Large intestine (tissue), 3 donors: ENCODE data around the gene HBG2. TPM values are rescaled to one million over a fixed set of nuclear protein-coding genes. Genes with fewer than 3 reads are reported as not detected.

Experiments used
- DNase-seq, 2 donors: peaks; one replicate each; pipeline versions ENCODE4 v3.0.0 to v3.0.0-alpha.2; 2013
- H3K27ac ChIP-seq: one replicate; pipeline ENCODE4 v1.5.1; 2013; ENCODE audit warnings: low read length
- H3K27me3 ChIP-seq: 2 replicates; pipeline ENCODE4 v1.6.1; 2013; ENCODE audit warnings: low read length; ENCODE audit not compliant: control insufficient read depth, insufficient read depth
- H3K36me3 ChIP-seq: 2 replicates; pipeline ENCODE4 v1.6.1; 2013; ENCODE audit warnings: low read length; ENCODE audit not compliant: control insufficient read depth, insufficient read depth
- H3K4me1 ChIP-seq: one replicate; pipeline ENCODE4 v1.6.1; 2013; ENCODE audit warnings: low read length; ENCODE audit not compliant: control insufficient read depth, insufficient read depth
- H3K4me3 ChIP-seq: one replicate; pipeline ENCODE4 v1.5.1; 2013; ENCODE audit warnings: low read length
- H3K9me3 ChIP-seq: one replicate; pipeline ENCODE4 v1.6.1; 2013; ENCODE audit warnings: mild to moderate bottlenecking, low read depth, low read length, moderate library complexity; ENCODE audit not compliant: control insufficient read depth
- WGBS: methylation state at CpG from one replicate; pipeline ENCODE4 v1.1.5; 2013; ENCODE audit warnings: low lambda C conversion rate; ENCODE audit not compliant: insufficient coverage; 5-methylcytosine and 5-hydroxymethylcytosine counted together
- polyA plus RNA-seq: library from polyadenylated mRNA; unstranded; fragments of 120-200 nt; gene quantifications from one replicate; pipeline ENCODE4 v1.2.1, GENCODE V29; 2013

Gene HBG2
- polyA plus RNA-seq, 1 donor = 2,367 TPM

DNA sequence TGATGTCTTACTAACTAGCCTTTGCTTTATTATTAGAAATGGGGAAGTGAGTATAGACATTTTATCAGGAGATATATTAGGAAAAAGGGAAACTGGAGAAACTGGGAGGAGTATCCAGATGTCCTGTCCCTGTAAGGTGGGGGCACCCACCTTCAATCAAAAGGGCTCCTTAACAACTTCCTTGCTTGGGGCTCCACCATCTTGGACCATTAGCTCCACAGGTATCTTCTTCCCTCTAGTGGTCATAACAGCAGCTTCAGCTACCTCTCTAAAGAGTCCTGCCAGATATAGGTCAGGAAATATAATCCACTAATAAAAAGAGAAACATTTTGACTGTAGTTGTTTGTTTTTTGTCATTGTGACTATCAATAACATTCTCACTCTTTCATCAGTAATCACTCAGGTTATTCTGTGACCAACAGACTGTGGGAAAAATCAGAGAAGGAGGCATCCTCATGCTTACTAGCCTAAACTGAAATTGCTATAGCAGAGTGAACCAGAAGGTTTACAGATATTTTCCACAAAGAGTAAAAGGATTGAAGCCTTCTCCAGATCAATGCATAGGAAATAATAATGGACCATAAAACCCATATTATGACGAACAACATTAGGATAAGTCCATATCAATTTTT, 36.7 kb upstream of the HBG2 start:
- H3K4me1 ChIP-seq = no peaks in the 10 kb centered on the region
- H3K27me3 ChIP-seq = no peaks in the 10 kb centered on the region

DNA sequence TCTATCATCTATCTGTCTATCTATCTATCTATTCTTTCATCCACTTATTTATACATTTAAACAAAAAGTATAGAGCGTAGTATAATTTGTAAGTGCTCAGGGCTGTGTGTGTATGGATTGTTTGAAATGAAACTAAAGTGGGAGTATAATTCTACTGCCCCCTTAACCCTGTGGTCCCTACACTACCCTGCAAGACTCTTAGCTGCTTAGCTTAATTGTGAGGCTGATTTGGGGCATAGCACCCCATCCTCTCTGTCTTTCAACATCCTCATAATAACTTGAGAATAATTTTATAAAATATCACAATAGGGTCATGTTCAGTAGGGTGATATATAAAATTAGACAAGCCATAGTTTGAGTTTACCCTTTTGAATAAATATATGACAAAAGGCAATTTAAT, 35.5 kb upstream of the HBG2 start:
- Histone ChIP-seq H3K27me3 (no peaks in the 10 kb centered on the region), H3K9me3 (peaks cover 7% of the 10 kb centered on the region), H3K36me3 (no peaks in the 10 kb centered on the region), H3K4me3 (no peak overlapping the region), H3K27ac (no peak overlapping the region), H3K4me1 (no peaks in the 10 kb centered on the region)
- 100% methylated on average over 1 of the region's 1 CpG for WGBS
- no peak for DNase-seq

More for the DNA sequence above, 36.7 kb upstream of the HBG2 start:
- Histone ChIP-seq H3K4me3 (no peak overlapping the region), H3K27ac (no peak overlapping the region), H3K9me3 (peaks cover 7% of the 10 kb centered on the region), H3K36me3 (no peaks in the 10 kb centered on the region)
- WGBS = 88% methylated on average over 1 of the region's 1 CpG
- no peak for DNase-seq

DNA sequence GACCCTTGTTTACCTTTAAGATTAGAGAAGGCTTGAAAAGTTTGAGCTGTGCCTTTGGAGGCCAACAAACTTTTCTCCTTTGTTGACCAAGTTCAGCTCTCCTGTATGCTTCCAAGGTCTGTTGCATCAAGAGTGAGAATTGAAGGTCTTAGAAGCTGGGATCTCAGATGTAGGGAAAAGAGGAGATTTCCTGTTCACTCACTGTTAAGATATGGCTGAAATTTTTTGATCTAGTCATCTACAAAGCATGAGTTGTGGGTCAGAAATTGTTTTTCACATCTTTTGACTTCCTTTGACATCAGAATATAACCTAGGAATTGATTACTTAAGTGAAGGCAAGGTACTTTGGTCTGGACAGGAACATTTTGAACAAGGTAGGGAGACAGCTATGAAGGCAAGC, 35.1 kb upstream of the HBG2 start:
- no peaks in the 10 kb centered on the region for H3K4me1 ChIP-seq

DNA sequence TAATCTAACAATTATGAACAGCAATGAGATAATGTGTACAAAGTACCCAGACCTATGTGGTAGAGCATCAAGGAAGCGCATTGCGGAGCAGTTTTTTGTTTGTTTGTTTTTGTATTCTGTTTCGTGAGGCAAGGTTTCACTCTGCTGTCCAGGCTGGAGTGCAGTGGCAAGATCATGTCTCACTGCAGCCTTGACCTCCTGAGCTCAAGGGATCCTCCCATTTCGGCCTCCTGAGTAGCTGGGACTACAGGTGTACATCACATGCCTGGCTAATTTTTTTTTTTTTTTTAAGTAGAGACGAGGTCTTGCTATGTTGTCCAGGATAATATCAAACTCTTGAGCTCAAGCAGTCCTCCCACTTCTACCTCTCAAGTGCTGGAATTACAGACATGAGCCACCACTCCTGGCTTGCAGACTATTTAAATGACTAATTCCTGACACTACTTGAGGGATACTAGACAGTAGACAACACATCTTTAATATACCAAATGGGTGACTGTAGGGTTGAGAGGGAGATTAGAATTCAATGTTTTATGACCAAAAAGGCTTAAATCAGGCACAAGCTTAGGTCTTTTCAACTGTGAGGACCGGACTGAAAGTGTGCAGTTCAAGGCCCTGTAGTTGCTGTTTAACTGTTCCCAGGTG, 34.4 kb upstream of the HBG2 start:
- no peaks in the 10 kb centered on the region for H3K27me3 ChIP-seq
- DNase-seq = no peak
- no peak overlapping the region for H3K27ac ChIP-seq
- no peaks in the 10 kb centered on the region for H3K4me1 ChIP-seq
- H3K36me3 ChIP-seq = no peaks in the 10 kb centered on the region
- no peaks in the 10 kb centered on the region for H3K9me3 ChIP-seq
- WGBS = 100% methylated on average over 3 of the region's 6 CpGs
- no peak overlapping the region for H3K4me3 ChIP-seq

More for the DNA sequence above, 35.1 kb upstream of the HBG2 start:
- Histone ChIP-seq H3K4me3 (no peak overlapping the region), H3K9me3 (peaks cover 6% of the 10 kb centered on the region), H3K27me3 (no peaks in the 10 kb centered on the region), H3K36me3 (no peaks in the 10 kb centered on the region), H3K27ac (no peak overlapping the region)
- no peak for DNase-seq

DNA sequence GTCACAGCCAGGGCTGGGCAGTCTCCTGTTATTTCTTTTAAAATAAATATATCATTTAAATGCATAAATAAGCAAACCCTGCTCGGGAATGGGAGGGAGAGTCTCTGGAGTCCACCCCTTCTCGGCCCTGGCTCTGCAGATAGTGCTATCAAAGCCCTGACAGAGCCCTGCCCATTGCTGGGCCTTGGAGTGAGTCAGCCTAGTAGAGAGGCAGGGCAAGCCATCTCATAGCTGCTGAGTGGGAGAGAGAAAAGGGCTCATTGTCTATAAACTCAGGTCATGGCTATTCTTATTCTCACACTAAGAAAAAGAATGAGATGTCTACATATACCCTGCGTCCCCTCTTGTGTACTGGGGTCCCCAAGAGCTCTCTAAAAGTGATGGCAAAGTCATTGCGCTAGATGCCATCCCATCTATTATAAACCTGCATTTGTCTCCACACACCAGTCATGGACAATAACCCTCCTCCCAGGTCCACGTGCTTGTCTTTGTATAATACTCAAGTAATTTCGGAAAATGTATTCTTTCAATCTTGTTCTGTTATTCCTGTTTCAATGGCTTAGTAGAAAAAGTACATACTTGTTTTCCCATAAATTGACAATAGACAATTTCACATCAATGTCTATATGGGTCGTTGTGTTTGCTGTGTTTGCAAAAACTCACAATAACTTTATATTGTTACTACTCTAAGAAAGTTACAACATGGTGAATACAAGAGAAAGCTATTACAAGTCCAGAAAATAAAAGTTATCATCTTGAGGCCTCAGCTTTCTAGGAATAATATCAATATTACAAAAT, 33.7 kb upstream of the HBG2 start:
- no peaks in the 10 kb centered on the region for H3K4me1 ChIP-seq
- no peak overlapping the region for H3K27ac ChIP-seq
- WGBS = 100% methylated on average over 1 of the region's 7 CpGs
- no peaks in the 10 kb centered on the region for H3K27me3 ChIP-seq
- peak in 1 of 2 donors; percentile 4 for DNase-seq
- no peaks in the 10 kb centered on the region for H3K36me3 ChIP-seq
- H3K4me3 ChIP-seq = no peak overlapping the region
- H3K9me3 ChIP-seq = no peaks in the 10 kb centered on the region

DNA sequence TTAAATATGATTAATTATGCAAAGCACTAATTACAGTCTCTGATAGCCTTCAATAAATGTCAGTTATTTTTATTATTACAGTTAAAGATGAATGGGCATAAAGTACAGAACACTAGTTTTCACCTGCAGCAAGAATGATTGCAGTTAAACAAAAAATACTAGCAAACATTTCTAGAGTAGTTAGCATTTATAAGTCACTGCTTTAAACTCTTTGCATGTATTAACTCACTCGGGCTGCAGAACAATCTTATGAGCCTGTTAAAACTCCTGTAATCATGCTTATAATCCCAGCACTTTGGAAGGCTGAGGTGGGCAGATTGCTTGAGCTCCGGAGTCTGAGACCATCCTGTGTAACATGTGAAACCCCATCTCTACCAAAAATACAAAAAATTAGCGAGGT, 32.3 kb upstream of the HBG2 start:
- WGBS = no CpG with 5 or more reads among the region's 3 CpGs
- Histone ChIP-seq H3K9me3 (no peaks in the 10 kb centered on the region), H3K4me1 (no peaks in the 10 kb centered on the region), H3K4me3 (no peak overlapping the region), H3K27ac (no peak overlapping the region), H3K36me3 (no peaks in the 10 kb centered on the region), H3K27me3 (no peaks in the 10 kb centered on the region)
- no peak for DNase-seq

DNA sequence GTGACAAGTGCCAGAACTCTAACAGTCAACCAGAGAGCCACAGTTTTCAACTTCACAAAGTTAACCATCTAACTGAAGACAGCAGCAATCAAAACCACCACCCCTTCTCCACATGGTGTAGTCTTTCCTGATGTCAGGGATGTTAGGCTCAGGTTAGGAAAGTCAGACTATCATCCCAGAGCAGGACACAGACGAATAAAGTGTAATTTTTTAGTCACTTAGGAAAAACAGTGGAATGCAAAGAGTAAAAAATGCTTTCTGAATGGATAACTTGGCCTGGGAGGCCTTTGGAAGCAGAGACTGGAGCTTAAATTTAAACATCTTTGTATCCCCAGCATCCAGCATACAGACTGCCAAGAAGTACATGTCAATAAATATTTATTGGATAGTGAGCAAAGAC, 31.8 kb upstream of the HBG2 start:
- Histone ChIP-seq H3K27ac (no peak overlapping the region), H3K9me3 (no peaks in the 10 kb centered on the region), H3K4me1 (no peaks in the 10 kb centered on the region), H3K27me3 (no peaks in the 10 kb centered on the region), H3K4me3 (no peak overlapping the region), H3K36me3 (no peaks in the 10 kb centered on the region)
- WGBS = no CpG with 5 or more reads among the region's 1 CpG
- no peak for DNase-seq

DNA sequence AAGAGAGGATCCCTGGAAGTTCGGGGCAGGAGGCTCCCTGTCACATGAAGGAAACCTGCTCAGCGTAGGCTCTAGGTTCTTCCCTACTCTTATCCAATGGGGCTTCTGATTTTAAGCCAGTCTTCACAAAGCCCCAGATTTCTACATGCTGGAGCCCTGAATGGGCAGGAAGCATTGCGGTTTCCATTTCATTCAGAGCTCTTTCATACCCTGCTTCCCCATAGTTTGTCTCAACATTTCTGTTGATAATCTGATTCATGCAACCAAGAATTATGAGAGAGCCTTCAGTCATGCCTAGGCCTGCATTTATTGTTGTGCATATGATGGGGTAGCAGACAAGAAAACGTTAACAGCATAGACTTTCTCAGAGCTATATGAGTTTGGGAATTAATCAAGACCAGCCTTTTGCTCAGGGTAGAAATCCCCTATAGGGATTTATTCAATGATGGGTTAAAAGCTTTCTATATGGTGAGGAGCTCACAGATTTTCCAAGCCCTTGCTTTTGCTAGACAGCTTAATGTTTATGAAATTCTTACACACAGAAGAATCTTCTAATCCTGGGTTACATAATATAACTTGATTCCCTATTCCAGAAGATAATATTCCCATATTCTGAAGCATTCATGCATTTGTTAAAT, 31.2 kb upstream of the HBG2 start:
- Histone ChIP-seq H3K27ac (no peak overlapping the region), H3K4me3 (no peak overlapping the region), H3K4me1 (no peaks in the 10 kb centered on the region), H3K27me3 (no peaks in the 10 kb centered on the region), H3K36me3 (no peaks in the 10 kb centered on the region), H3K9me3 (no peaks in the 10 kb centered on the region)
- no peak for DNase-seq
- no CpG with 5 or more reads among the region's 4 CpGs for WGBS

DNA sequence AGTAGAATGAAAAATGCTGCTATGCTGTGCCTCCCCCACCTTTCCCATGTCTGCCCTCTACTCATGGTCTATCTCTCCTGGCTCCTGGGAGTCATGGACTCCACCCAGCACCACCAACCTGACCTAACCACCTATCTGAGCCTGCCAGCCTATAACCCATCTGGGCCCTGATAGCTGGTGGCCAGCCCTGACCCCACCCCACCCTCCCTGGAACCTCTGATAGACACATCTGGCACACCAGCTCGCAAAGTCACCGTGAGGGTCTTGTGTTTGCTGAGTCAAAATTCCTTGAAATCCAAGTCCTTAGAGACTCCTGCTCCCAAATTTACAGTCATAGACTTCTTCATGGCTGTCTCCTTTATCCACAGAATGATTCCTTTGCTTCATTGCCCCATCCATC, 30.1 kb upstream of the HBG2 start:
- Histone ChIP-seq H3K4me1 (no peaks in the 10 kb centered on the region), H3K27me3 (no peaks in the 10 kb centered on the region), H3K36me3 (no peaks in the 10 kb centered on the region), H3K27ac (no peak overlapping the region), H3K4me3 (no peak overlapping the region), H3K9me3 (no peaks in the 10 kb centered on the region)
- WGBS = no CpG with 5 or more reads among the region's 2 CpGs
- DNase-seq = peak in 1 of 2 donors; percentile 4

DNA sequence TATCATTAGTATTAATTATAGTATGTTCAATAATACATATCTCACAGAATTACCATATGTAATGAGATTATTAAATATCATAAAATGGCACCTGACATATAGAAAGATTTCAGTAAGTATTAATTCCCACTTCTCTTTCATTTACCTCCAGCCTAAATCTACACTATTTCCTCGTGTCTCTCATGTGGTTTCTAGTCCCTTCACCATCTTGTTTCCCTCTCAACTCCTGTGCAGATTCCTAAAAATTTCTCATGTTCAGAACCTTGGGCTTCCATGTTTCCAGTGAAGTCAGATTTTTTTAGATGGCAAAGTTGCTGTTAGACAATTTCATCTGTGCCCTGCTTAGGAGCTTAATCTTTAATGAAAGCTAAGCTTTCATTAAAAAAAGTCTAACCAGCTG, 29.3 kb upstream of the HBG2 start:
- no peak overlapping the region for H3K27ac ChIP-seq
- no peak for DNase-seq
- H3K36me3 ChIP-seq = no peaks in the 10 kb centered on the region
- WGBS = 91% methylated on average over 1 of the region's 1 CpG
- H3K27me3 ChIP-seq = no peaks in the 10 kb centered on the region
- no peaks in the 10 kb centered on the region for H3K4me1 ChIP-seq
- H3K4me3 ChIP-seq = no peak overlapping the region
- no peaks in the 10 kb centered on the region for H3K9me3 ChIP-seq
